GM23338 (cell line): Measurements from ENCODE around the gene SRGAP1. TPM values are rescaled to one million over a fixed set of nuclear protein-coding genes. Genes with fewer than 3 reads are reported as not detected.

Source experiments
- ATAC-seq: fragments of 200-7000 bp; cut with Tn5 transposase; 3 replicates; pipeline ENCODE4 v1.9.1; 2020
- DNase-seq: peaks from one replicate; pipeline ENCODE4 v3.0.0-alpha.2; 2015; ENCODE audit warnings: low spot score
- H2AFZ ChIP-seq: fragments of 200-600 bp; sonication (generic); 2 replicates; pipeline ENCODE4 v1.8.0; 2016; ENCODE audit warnings: antibody characterized with exemption, mild to moderate bottlenecking, moderate library complexity
- H3F3A ChIP-seq: fragments of 200-600 bp; sonication (generic); replicated peaks from 2 replicates; pipeline ENCODE4 v1.8.0; 2017; ENCODE audit warnings: antibody characterized with exemption, mixed run types, low read depth
- H3K27ac ChIP-seq: fragments of 200-600 bp; sonication (generic); 2 replicates; pipeline ENCODE4 v1.6.1; 2016; ENCODE audit warnings: low read depth
- H3K27me3 ChIP-seq: fragments of 200-600 bp; sonication (generic); 2 replicates; pipeline ENCODE4 v1.8.0; 2016; ENCODE audit warnings: mild to moderate bottlenecking, mixed run types, moderate library complexity; ENCODE audit not compliant: insufficient read depth
- H3K36me3 ChIP-seq: fragments of 200-600 bp; sonication (generic); 2 replicates; pipeline ENCODE4 v1.8.0; 2016; ENCODE audit warnings: mild to moderate bottlenecking; ENCODE audit not compliant: insufficient read depth
- H3K4me1 ChIP-seq: fragments of 200-600 bp; sonication (generic); 2 replicates; pipeline ENCODE4 v1.8.0; 2016; ENCODE audit warnings: mild to moderate bottlenecking, moderate library complexity; ENCODE audit not compliant: insufficient read depth
- H3K4me2 ChIP-seq: fragments of 200-600 bp; sonication (generic); 2 replicates; pipeline ENCODE4 v1.7.1; 2017; ENCODE audit warnings: mixed run types
- H3K4me3 ChIP-seq: fragments of 200-600 bp; sonication (generic); 2 replicates; pipeline ENCODE4 v1.6.1; 2016; ENCODE audit warnings: mixed run types
- H3K79me2 ChIP-seq: fragments of 200-600 bp; sonication (generic); replicated peaks from 2 replicates; pipeline ENCODE4 v1.8.0; 2017; ENCODE audit warnings: mild to moderate bottlenecking; ENCODE audit not compliant: insufficient read depth
- H3K9me2 ChIP-seq: fragments of 200-600 bp; sonication (generic); 2 replicates; pipeline ENCODE4 v1.8.0; 2017; ENCODE audit not compliant: insufficient read depth
- H4K20me1 ChIP-seq: fragments of 200-600 bp; sonication (generic); replicated peaks from 2 replicates; pipeline ENCODE4 v1.8.0; 2017; ENCODE audit warnings: mild to moderate bottlenecking; ENCODE audit not compliant: insufficient read depth
- H3K27ac Mint-ChIP-seq: 2 replicates; pipeline ENCODE4 v1.8.0; 2020; ENCODE audit warnings: inconsistent platforms, mild to moderate bottlenecking, moderate library complexity, mixed read lengths
- H3K27me3 Mint-ChIP-seq: 3 replicates; pipeline ENCODE4 v1.8.0; 2022; ENCODE audit warnings: low read depth, mild to moderate bottlenecking, moderate library complexity, mixed read lengths, inconsistent platforms; ENCODE audit not compliant: insufficient read depth, poor library complexity
- H3K36me3 Mint-ChIP-seq: 3 replicates; pipeline ENCODE4 v1.8.0; 2021; ENCODE audit warnings: low read depth, mild to moderate bottlenecking, inconsistent platforms, moderate library complexity, mixed read lengths
- H3K4me1 Mint-ChIP-seq: 3 replicates; pipeline ENCODE4 v1.8.0; 2020; ENCODE audit warnings: mild to moderate bottlenecking, inconsistent platforms, mixed read lengths
- H3K4me3 Mint-ChIP-seq: 3 replicates; pipeline ENCODE4 v1.8.0; 2021; ENCODE audit warnings: moderate library complexity, mild to moderate bottlenecking, inconsistent platforms, mixed read lengths
- H3K9me3 Mint-ChIP-seq: 3 replicates; pipeline ENCODE4 v1.8.0; 2020; ENCODE audit warnings: moderate library complexity, mild to moderate bottlenecking, inconsistent platforms, mixed read lengths
- CREB1 ChIP-seq: fragments of 250-450 bp; sonication (Bioruptor Pico); IDR thresholded peaks from 2 replicates; pipeline ENCODE4 v1.5.0; 2020; ENCODE audit warnings: low read depth, mild to moderate bottlenecking, moderate library complexity
- CTCF ChIP-seq, 2 experiments: fragments of 200-600 bp in 1 of 2; sonication (generic) in 1 of 2; conservative IDR thresholded peaks; 2 replicates each; pipeline versions ENCODE4 v1.5.1 to v1.6.1; 2016 to 2017; ENCODE audit warnings: antibody characterized with exemption in 2 of 2, low read depth in 2 of 2, mild to moderate bottlenecking in 2 of 2, moderate library complexity in 1 of 2
- ETS1 ChIP-seq: IDR thresholded peaks from 2 replicates; pipeline ENCODE4 v1.6.1; 2016; ENCODE audit warnings: antibody characterized with exemption
- EZH2 ChIP-seq: fragments of 200-600 bp; sonication (generic); IDR thresholded peaks from one replicate; pipeline ENCODE4 v1.8.0; 2017; ENCODE audit warnings: antibody characterized with exemption, mild to moderate bottlenecking, low read depth; ENCODE audit not compliant: unreplicated experiment
- EZH2phosphoT487 ChIP-seq: fragments of 200-600 bp; sonication (generic); IDR thresholded peaks from one replicate; pipeline ENCODE4 v1.8.1; 2018; ENCODE audit warnings: antibody characterized with exemption; ENCODE audit not compliant: unreplicated experiment
- JUNB ChIP-seq: IDR thresholded peaks from one replicate; pipeline ENCODE4 v1.6.1; 2016; ENCODE audit warnings: antibody characterized with exemption; ENCODE audit not compliant: unreplicated experiment
- NANOG ChIP-seq: IDR thresholded peaks from 2 replicates; pipeline ENCODE4 v1.6.1; 2016; ENCODE audit warnings: antibody characterized with exemption, borderline replicate concordance
- POLR2AphosphoS5 ChIP-seq: IDR thresholded peaks from 2 replicates; pipeline ENCODE4 v1.6.1; 2016; ENCODE audit warnings: antibody characterized with exemption, low read depth
- REST ChIP-seq: IDR thresholded peaks from one replicate; pipeline ENCODE4 v1.6.1; 2018; ENCODE audit warnings: antibody characterized with exemption; ENCODE audit not compliant: unreplicated experiment
- STAT1 ChIP-seq: IDR thresholded peaks from one replicate; pipeline ENCODE4 v1.6.1; 2016; ENCODE audit warnings: antibody characterized with exemption; ENCODE audit not compliant: unreplicated experiment
- ZNF114 ChIP-seq: fragments of 250-450 bp; sonication (Bioruptor Pico); IDR thresholded peaks from 2 replicates; pipeline ENCODE4 v1.5.0; 2020; ENCODE audit warnings: mild to moderate bottlenecking, moderate library complexity
- ZNF331 ChIP-seq: fragments of 250-450 bp; sonication (Bioruptor Pico); IDR thresholded peaks from 2 replicates; pipeline ENCODE4 v1.5.0; 2020; ENCODE audit warnings: low read depth, mild to moderate bottlenecking, moderate library complexity
- ZNF462 ChIP-seq: fragments of 250-450 bp; sonication (Bioruptor Pico); IDR thresholded peaks from 2 replicates; pipeline ENCODE4 v1.5.0; 2020; ENCODE audit warnings: mild to moderate bottlenecking, moderate library complexity
- polyA plus RNA-seq: library from polyadenylated mRNA; unstranded; fragments of >200 nt; fragmentation: Nextera tagmentation; extraction: Ambion mirVana; gene quantifications from 2 replicates; pipeline ENCODE4 v1.2.1, GENCODE V29; 2016
- total RNA-seq: library from RNA; depleted of rRNA; stranded (reverse); fragments of >200 nt; shearing (Covaris generic); gene quantifications from 2 replicates; pipeline ENCODE4 v1.2.3, GENCODE V29; 2014

The SRGAP1 gene
- total and polyA plus RNA-seq, 2 experiments from 2014 or later, result 6.1 to 8.1 TPM

- Histone ChIP-seq H4K20me1 (no peaks in the 10 kb centered on the region), H3K9me2 (no peaks in the 10 kb centered on the region), H3K4me2 (no peak overlapping the region), H3K4me3 (no peak overlapping the region), H3K36me3 (no peaks in the 10 kb centered on the region), H3K27ac (no peak overlapping the region), H3K27me3 (no peaks in the 10 kb centered on the region), H2AFZ (no peak overlapping the region), H3K4me1 (no peaks in the 10 kb centered on the region), H3F3A (no peaks in the 10 kb centered on the region), H3K79me2 (no peaks in the 10 kb centered on the region)
- ATAC-seq (no peak), DNase-seq (no peak)
- H3K27me3 Mint-ChIP-seq, result peaks cover 3% of the 10 kb centered on the region
- H3K4me1 Mint-ChIP-seq, result no peaks in the 10 kb centered on the region; the same call in 2 of the 3 replicates
- H3K36me3 Mint-ChIP-seq, result no peaks in the 10 kb centered on the region
- no peak overlapping the region for H3K4me3 Mint-ChIP-seq
- no peaks in the 10 kb centered on the region for H3K9me3 Mint-ChIP-seq
- TF ChIP-seq NANOG (no peak), ZNF331 (CRISPR knock-in tag) (no peak), ETS1 (no peak), CTCF (conservative IDR thresholded peaks at IDR 0.05; ENCODE audit: low read depth in 2 of 2) (no peak), EZH2 (no peak), REST (no peak), ZNF114 (CRISPR knock-in tag) (no peak), CREB1 (CRISPR knock-in tag) (no peak), STAT1 (no peak), POLR2AphosphoS5 (no peak), ZNF462 (CRISPR knock-in tag) (no peak), JUNB (no peak), EZH2phosphoT487 (no peak)
- H3K27ac Mint-ChIP-seq, result no peak overlapping the region
These were observed 336.5 kb downstream of the SRGAP1 start for GRCh38 chr12:64180951-64181350.
